Measurements from ENCODE around the gene ZBTB42. TPM values are rescaled to one million over a fixed set of nuclear protein-coding genes. Genes with fewer than 3 reads are reported as not detected.

Gene ZBTB42
- total RNA-seq, 2 experiments from 2014 or later = 1.3 to 1.6 TPM

- DNase-seq = no peak
- intact Hi-C loops (cut with micrococcal nuclease) = loop anchor here (1.0 kb wide), 1 partner anchor 42 kb away; no protein-coding TSS in a partner anchor
- Mint-ChIP-seq H3K4me3 (peak overlapping the region; percentile 84), H3K9me3 (no peaks in the 10 kb centered on the region), H3K4me1 (ENCODE audit: low read depth) (peaks cover 36% of the 10 kb centered on the region), H3K27me3 (ENCODE audit: low read depth) (no peaks in the 10 kb centered on the region), H3K27ac (no peak overlapping the region), H3K36me3 (ENCODE audit: low read depth) (peaks cover 3% of the 10 kb centered on the region)
- CTCF ChIA-PET = no interaction called here
Observed at GRCh38 chr14:104794631-104794992, 6.3 kb upstream of the ZBTB42 start.

GRCh38 chr14:104794993-104795780 lies 5.7 kb upstream of the ZBTB42 start, which contains the start of gene AKT1:
AKT1 (minus strand) TSS chr14:104795748; CDS start chr14:104792643, 3,105 bp downstream.
- CTCF ChIA-PET = no interaction called here
- Mint-ChIP-seq H3K4me1 (ENCODE audit: low read depth) (peaks cover 38% of the 10 kb centered on the region), H3K27me3 (ENCODE audit: low read depth) (no peaks in the 10 kb centered on the region), H3K27ac (peak within 1 kb of the TSS; percentile 65), H3K9me3 (no peaks in the 10 kb centered on the region), H3K4me3 (peak within 1 kb of the TSS; percentile 84), H3K36me3 (ENCODE audit: low read depth) (peaks cover 3% of the 10 kb centered on the region)
- peak; percentile 23 for DNase-seq
- intact Hi-C loops (cut with micrococcal nuclease) = loop anchor here (1.0 kb wide), 1 partner anchor 43 kb away; no protein-coding TSS in a partner anchor

- H3K27me3 Mint-ChIP-seq (ENCODE audit: low read depth) = no peaks in the 10 kb centered on the region
- no peaks in the 10 kb centered on the region for H3K9me3 Mint-ChIP-seq
- H3K4me1 Mint-ChIP-seq (ENCODE audit: low read depth) = peaks cover 36% of the 10 kb centered on the region
- CTCF ChIA-PET = interaction anchor here (0.7 kb wide), 1 partner anchor 108 kb away, joined by 3 read pairs; no protein-coding TSS in a partner anchor
- peak; percentile 60 for DNase-seq
- H3K36me3 Mint-ChIP-seq (ENCODE audit: low read depth) = peaks cover 3% of the 10 kb centered on the region
- H3K4me3 Mint-ChIP-seq = peak overlapping the region; percentile 64
- intact Hi-C loops (cut with micrococcal nuclease) = loop anchor here (1.0 kb wide), 1 partner anchor 30 kb away; no protein-coding TSS in a partner anchor
- H3K27ac Mint-ChIP-seq = peak overlapping the region; percentile 65
Observed at GRCh38 chr14:104795781-104796686, 4.9 kb upstream of the ZBTB42 start.

- peaks cover 34% of the 10 kb centered on the region for H3K4me1 Mint-ChIP-seq (ENCODE audit: low read depth)
- H3K27me3 Mint-ChIP-seq (ENCODE audit: low read depth) = no peaks in the 10 kb centered on the region
- DNase-seq = no peak
- H3K36me3 Mint-ChIP-seq (ENCODE audit: low read depth) = peaks cover 1% of the 10 kb centered on the region
- CTCF ChIA-PET = interaction anchor here (0.7 kb wide), 1 partner anchor 108 kb away, joined by 3 read pairs; no protein-coding TSS in a partner anchor
- H3K9me3 Mint-ChIP-seq = no peaks in the 10 kb centered on the region
- no peak overlapping the region for H3K27ac Mint-ChIP-seq
- peak overlapping the region; percentile 64 for H3K4me3 Mint-ChIP-seq
- intact Hi-C loops (cut with micrococcal nuclease) = loop anchor here (1.0 kb wide), 1 partner anchor 30 kb away; no protein-coding TSS in a partner anchor
Observed at GRCh38 chr14:104796687-104797081, 4.2 kb upstream of the ZBTB42 start.

GRCh38 chr14:104797115-104798044 lies 3.5 kb upstream of the ZBTB42 start:
- Mint-ChIP-seq H3K4me3 (no peak overlapping the region), H3K36me3 (ENCODE audit: low read depth) (peaks cover 1% of the 10 kb centered on the region), H3K4me1 (ENCODE audit: low read depth) (peaks cover 39% of the 10 kb centered on the region), H3K27me3 (ENCODE audit: low read depth) (no peaks in the 10 kb centered on the region), H3K9me3 (no peaks in the 10 kb centered on the region), H3K27ac (peak overlapping the region; percentile 18)
- intact Hi-C loops (cut with micrococcal nuclease) = no loop called here
- no peak for DNase-seq
- CTCF ChIA-PET = interaction anchor here (0.6 to 0.7 kb wide), 2 partner anchors 25 to 107 kb away, joined by 3 read pairs; no protein-coding TSS in a partner anchor

- Mint-ChIP-seq H3K36me3 (ENCODE audit: low read depth) (peaks cover 2% of the 10 kb centered on the region), H3K27ac (peak overlapping the region; percentile 61), H3K27me3 (ENCODE audit: low read depth) (no peaks in the 10 kb centered on the region), H3K4me3 (peak overlapping the region; percentile 3), H3K9me3 (no peaks in the 10 kb centered on the region), H3K4me1 (ENCODE audit: low read depth) (peaks cover 33% of the 10 kb centered on the region)
- intact Hi-C loops (cut with micrococcal nuclease) = no loop called here
- CTCF ChIA-PET = no interaction called here
- DNase-seq = no peak
Observed at GRCh38 chr14:104798300-104799243, 2.3 kb upstream of the ZBTB42 start.

GRCh38 chr14:104799244-104800014 lies 1.5 kb upstream of the ZBTB42 start:
- H3K27me3 Mint-ChIP-seq (ENCODE audit: low read depth) = no peaks in the 10 kb centered on the region

GRCh38 chr14:104800015-104800770 lies 708 bp upstream of the ZBTB42 start:
- Mint-ChIP-seq H3K27me3 (ENCODE audit: low read depth) (no peaks in the 10 kb centered on the region), H3K36me3 (ENCODE audit: low read depth) (peaks cover 2% of the 10 kb centered on the region), H3K4me1 (ENCODE audit: low read depth) (peaks cover 24% of the 10 kb centered on the region), H3K9me3 (no peaks in the 10 kb centered on the region), H3K4me3 (peak overlapping the region; percentile 3), H3K27ac (no peak overlapping the region)
- peak; percentile 77 for DNase-seq
- CTCF ChIA-PET = interaction anchor here (0.9 to 2.3 kb wide), 2 partner anchors 17 to 25 kb away, joined by 3 to 4 read pairs; no protein-coding TSS in a partner anchor
- intact Hi-C loops (cut with micrococcal nuclease) = loop anchor here (2.0 kb wide), 2 partner anchors 31 to 47 kb away; partner anchors contain the start of gene SIVA1

More at GRCh38 chr14:104799244-104800014, 1.5 kb upstream of the ZBTB42 start:
- H3K4me3 Mint-ChIP-seq = peak overlapping the region; percentile 3
- no peaks in the 10 kb centered on the region for H3K9me3 Mint-ChIP-seq
- H3K27ac Mint-ChIP-seq = peak overlapping the region; percentile 13
- peaks cover 2% of the 10 kb centered on the region for H3K36me3 Mint-ChIP-seq (ENCODE audit: low read depth)
- CTCF ChIA-PET = interaction anchor here (2.3 kb wide), 1 partner anchor 26 kb away, joined by 4 read pairs; no protein-coding TSS in a partner anchor
- intact Hi-C loops (cut with micrococcal nuclease) = loop anchor here (2.0 kb wide), 2 partner anchors 31 to 47 kb away; partner anchors contain the start of gene SIVA1
- H3K4me1 Mint-ChIP-seq (ENCODE audit: low read depth) = peaks cover 26% of the 10 kb centered on the region
- no peak for DNase-seq

- no peak for DNase-seq
- Mint-ChIP-seq H3K27ac (no peak overlapping the region), H3K9me3 (no peaks in the 10 kb centered on the region), H3K36me3 (ENCODE audit: low read depth) (peaks cover 2% of the 10 kb centered on the region), H3K27me3 (ENCODE audit: low read depth) (no peaks in the 10 kb centered on the region), H3K4me3 (peak overlapping the region; percentile 78), H3K4me1 (ENCODE audit: low read depth) (peaks cover 21% of the 10 kb centered on the region)
- CTCF ChIA-PET = interaction anchor here (2.3 kb wide), 1 partner anchor 24 kb away, joined by 4 read pairs; no protein-coding TSS in a partner anchor
- intact Hi-C loops (cut with micrococcal nuclease) = loop anchor here (2.0 kb wide), 2 partner anchors 33 to 49 kb away; partner anchors contain the start of gene SIVA1
Observed at GRCh38 chr14:104801520-104802393, 856 bp downstream of the ZBTB42 start.

All from activated naive CD4-positive, alpha-beta T cell treated with anti-CD3 and anti-CD28 coated beads for 36 hours (primary cell).